ENCODE results near the gene COA1.

The COA1 gene

GRCh38 chr7:43618073-43618472 is 111.2 kb downstream of the COA1 start:
- Histone ChIP-seq H3K36me3 (ENCODE audit: control insufficient read depth, insufficient read depth, low read length) (no peaks in the 10 kb centered on the region), H3K4me3 (ENCODE audit: low read depth, low read length) (no peak overlapping the region), H3K9ac (no peak overlapping the region), H3K4me2 (ENCODE audit: low read length) (no peak overlapping the region), H3K79me2 (no peaks in the 10 kb centered on the region), H3K4me1 (no peaks in the 10 kb centered on the region), H2AFZ (no peak overlapping the region), H3K27ac (no peak overlapping the region), H3K27me3 (ENCODE audit: control insufficient read depth, insufficient read depth, low read length) (no peaks in the 10 kb centered on the region), H3K9me3 (ENCODE audit: control insufficient read depth, low read length) (no peaks in the 10 kb centered on the region)
- TF ChIP-seq CTCF (IDR thresholded peaks at IDR 0.05), result no peak

GRCh38 chr7:43616977-43617376 is 112.3 kb downstream of the COA1 start:
- Histone ChIP-seq H3K27me3 (ENCODE audit: control insufficient read depth, insufficient read depth, low read length) (no peaks in the 10 kb centered on the region), H3K36me3 (ENCODE audit: control insufficient read depth, insufficient read depth, low read length) (no peaks in the 10 kb centered on the region), H2AFZ (no peak overlapping the region), H3K4me3 (ENCODE audit: low read depth, low read length) (no peak overlapping the region), H3K79me2 (no peaks in the 10 kb centered on the region), H3K4me2 (ENCODE audit: low read length) (no peak overlapping the region), H3K4me1 (no peaks in the 10 kb centered on the region), H3K27ac (no peak overlapping the region), H3K9ac (no peak overlapping the region), H3K9me3 (ENCODE audit: control insufficient read depth, low read length) (no peaks in the 10 kb centered on the region)
- TF ChIP-seq CTCF (IDR thresholded peaks at IDR 0.05), result no peak

GRCh38 chr7:43615558-43616145 is 113.7 kb downstream of the COA1 start:
- no peaks in the 10 kb centered on the region for H3K79me2 ChIP-seq
- H3K36me3 ChIP-seq (ENCODE audit: control insufficient read depth, insufficient read depth, low read length), result no peaks in the 10 kb centered on the region
- H3K9ac ChIP-seq, result no peak overlapping the region
- no peak for TF ChIP-seq CTCF (IDR thresholded peaks at IDR 0.05)
- H3K9me3 ChIP-seq (ENCODE audit: control insufficient read depth, low read length), result no peaks in the 10 kb centered on the region
- H3K27ac ChIP-seq, result no peak overlapping the region
- H3K4me1 ChIP-seq, result no peaks in the 10 kb centered on the region
- no peaks in the 10 kb centered on the region for H3K27me3 ChIP-seq (ENCODE audit: control insufficient read depth, insufficient read depth, low read length)
- no peak overlapping the region for H3K4me3 ChIP-seq (ENCODE audit: low read depth, low read length)
- no peak overlapping the region for H2AFZ ChIP-seq
- no peak overlapping the region for H3K4me2 ChIP-seq (ENCODE audit: low read length)

- Histone ChIP-seq H3K4me2 (ENCODE audit: low read length) (no peak overlapping the region), H3K9ac (no peak overlapping the region), H3K27ac (no peak overlapping the region), H3K36me3 (ENCODE audit: control insufficient read depth, insufficient read depth, low read length) (no peaks in the 10 kb centered on the region), H3K4me1 (no peaks in the 10 kb centered on the region), H3K79me2 (no peaks in the 10 kb centered on the region), H3K4me3 (ENCODE audit: low read depth, low read length) (no peak overlapping the region), H2AFZ (no peak overlapping the region), H3K27me3 (ENCODE audit: control insufficient read depth, insufficient read depth, low read length) (no peaks in the 10 kb centered on the region), H3K9me3 (ENCODE audit: control insufficient read depth, low read length) (no peaks in the 10 kb centered on the region)
- no peak for TF ChIP-seq CTCF (IDR thresholded peaks at IDR 0.05)
These were observed 116.4 kb downstream of the COA1 start for GRCh38 chr7:43612599-43613589.

Measured in parathyroid adenoma (tissue), 2 donors.